CD14-positive monocyte (primary cell): ENCODE measurements around the gene RSRC1. TPM values are rescaled to one million over a fixed set of nuclear protein-coding genes. Genes with fewer than 3 reads are reported as not detected.

Experiments used
- DNase-seq, 3 donors: peaks; one replicate each; pipeline ENCODE4 v3.0.0-alpha.2; 2011 to 2022
- H2AFZ ChIP-seq: 2 replicates; pipeline ENCODE4 v1.6.0; 2012; ENCODE audit warnings: mild to moderate bottlenecking, low read depth, low read length, inconsistent platforms; ENCODE audit not compliant: insufficient read depth, poor library complexity, severe bottlenecking
- H3K27ac ChIP-seq, 2 donors: 1 replicate in 1 of 2; 2 replicates in 1 of 2; pipeline ENCODE4 v1.5.1; 2012 to 2013; ENCODE audit warnings: low read length in 2 of 2, control low read depth in 1 of 2, inconsistent platforms in 1 of 2, low read depth in 1 of 2, mild to moderate bottlenecking in 1 of 2
- H3K27me3 ChIP-seq, 2 donors: one replicate each; pipeline versions ENCODE4 v1.6.0 to v1.6.1; 2011 to 2013; ENCODE audit warnings: low read length in 2 of 2; ENCODE audit not compliant: control insufficient read depth in 2 of 2, insufficient read depth in 2 of 2
- H3K36me3 ChIP-seq, 2 donors: replicated peaks in 1 of 2; 1 replicate in 1 of 2; 2 replicates in 1 of 2; pipeline versions ENCODE4 v1.5.1 to v1.6.1; 2012 to 2013; ENCODE audit warnings: low read length in 2 of 2, control low read depth in 1 of 2, inconsistent platforms in 1 of 2, mild to moderate bottlenecking in 1 of 2; ENCODE audit not compliant: insufficient read depth in 2 of 2, control insufficient read depth in 1 of 2
- H3K4me1 ChIP-seq, 2 donors: 1 replicate in 1 of 2; 2 replicates in 1 of 2; pipeline versions ENCODE4 v1.5.1 to v1.6.1; 2012 to 2013; ENCODE audit warnings: low read length in 2 of 2, control low read depth in 1 of 2, inconsistent platforms in 1 of 2, mild to moderate bottlenecking in 1 of 2, moderate library complexity in 1 of 2; ENCODE audit not compliant: insufficient read depth in 2 of 2, control insufficient read depth in 1 of 2
- H3K4me2 ChIP-seq: replicated peaks from 2 replicates; pipeline ENCODE3; 2012; ENCODE audit warnings: low read length, moderate library complexity, mild to moderate bottlenecking; ENCODE audit not compliant: poor library complexity, severe bottlenecking; ENCODE audit errors: extremely low read depth
- H3K4me3 ChIP-seq, 3 experiments: fragments of 200-600 bp in 1 of 3; sonication (generic) in 1 of 3; replicated peaks in 1 of 3; 1 replicate in 2 of 3; 2 replicates in 1 of 3; pipeline ENCODE4 v1.5.1; 2011 to 2013; ENCODE audit warnings: low read length in 3 of 3, mild to moderate bottlenecking in 3 of 3, control low read depth in 2 of 3, low read depth in 2 of 3, inconsistent platforms in 1 of 3, moderate library complexity in 1 of 3
- H3K79me2 ChIP-seq: 2 replicates; pipeline ENCODE4 v1.6.0; 2012; ENCODE audit warnings: mild to moderate bottlenecking, control low read depth, inconsistent platforms, low read length, moderate library complexity; ENCODE audit not compliant: insufficient read depth
- H3K9ac ChIP-seq: 2 replicates; pipeline ENCODE4 v1.6.0; 2017; ENCODE audit warnings: low read length, mild to moderate bottlenecking; ENCODE audit not compliant: insufficient read depth, poor library complexity, severe bottlenecking
- H3K9me3 ChIP-seq, 2 donors: replicated peaks in 1 of 2; 1 replicate in 1 of 2; 2 replicates in 1 of 2; pipeline versions ENCODE4 v1.5.1 to v1.6.1; 2012 to 2013; ENCODE audit warnings: low read length in 2 of 2, control low read depth in 1 of 2; ENCODE audit not compliant: control insufficient read depth in 1 of 2, insufficient read depth in 1 of 2
- H4K20me1 ChIP-seq: 2 replicates; pipeline ENCODE4 v1.6.0; 2012; ENCODE audit warnings: mild to moderate bottlenecking, low read length, control low read depth, moderate library complexity; ENCODE audit not compliant: insufficient read depth
- H3K27ac Mint-ChIP-seq, 7 donors: one replicate each; pipeline ENCODE4 v1.8.0; 2020; ENCODE audit warnings: mild to moderate bottlenecking in 7 of 7, mixed read lengths in 7 of 7, moderate library complexity in 6 of 7, inconsistent platforms in 2 of 7
- H3K27me3 Mint-ChIP-seq, 3 donors: one replicate each; pipeline ENCODE4 v1.8.0; 2021 to 2022; ENCODE audit warnings: low read depth in 3 of 3, mild to moderate bottlenecking in 3 of 3, mixed read lengths in 3 of 3, moderate library complexity in 3 of 3, inconsistent platforms in 1 of 3
- H3K36me3 Mint-ChIP-seq, 2 donors: one replicate each; pipeline ENCODE4 v1.8.0; 2020; ENCODE audit warnings: mixed read lengths in 2 of 2, inconsistent platforms in 1 of 2, mild to moderate bottlenecking in 1 of 2
- H3K4me1 Mint-ChIP-seq: one replicate; pipeline ENCODE4 v1.8.0; 2020; ENCODE audit warnings: mild to moderate bottlenecking, mixed read lengths
- H3K4me3 Mint-ChIP-seq, 2 donors: one replicate each; pipeline ENCODE4 v1.8.0; 2020; ENCODE audit warnings: mild to moderate bottlenecking in 2 of 2, mixed read lengths in 2 of 2, moderate library complexity in 1 of 2
- H3K9me3 Mint-ChIP-seq, 7 donors: one replicate each; pipeline ENCODE4 v1.8.0; 2020 to 2022; ENCODE audit warnings: mixed read lengths in 7 of 7, mild to moderate bottlenecking in 6 of 7, moderate library complexity in 6 of 7, inconsistent platforms in 2 of 7
- CTCF ChIP-seq: fragments of 200-600 bp; IDR thresholded peaks from one replicate; pipeline ENCODE4 v1.8.0; 2022; ENCODE audit warnings: antibody characterized with exemption, mild to moderate bottlenecking
- WGBS: methylation state at CpG from one replicate; pipeline ENCODE4 v1.1.5; 2013; ENCODE audit warnings: missing lambda C conversion rate; ENCODE audit not compliant: insufficient coverage; 5-methylcytosine and 5-hydroxymethylcytosine counted together
- intact Hi-C, 2 donors: fragments of 100-400 bp; cut with micrococcal nuclease; formaldehyde crosslinking; loops; one replicate each; pipeline versions ENCODE4 v1.15.0 to v1.15.1; 2023
- polyA plus RNA-seq, 3 donors: library from polyadenylated mRNA; depleted of rRNA in 1 of 3; unstranded in 2 of 3; stranded (reverse) in 1 of 3; fragments of 300-500 nt in 2 of 3; fragments of >200 nt in 1 of 3; fragmentation: Illumina TruSeq in 2 of 3; gene quantifications; 1 replicate in 2 of 3; 2 replicates in 1 of 3; pipeline ENCODE4 v1.2.3, GENCODE V29; 2012 to 2021

Gene RSRC1
- polyA plus RNA-seq, 3 donors = 6.6 to 31.7 (median 15.1) TPM

GRCh38 chr3:158572766-158573060 is 462.8 kb downstream of the RSRC1 start:
- Histone ChIP-seq H3K9me3 (no peaks in the 10 kb centered on the region), H2AFZ (no peak overlapping the region), H3K4me1 (peaks cover 10 to 11% of the 10 kb centered on the region in 2 donors), H3K79me2 (no peaks in the 10 kb centered on the region), H3K4me3 (no peak overlapping the region), H3K9ac (no peak overlapping the region), H4K20me1 (no peaks in the 10 kb centered on the region), H3K27ac (no peak overlapping the region), H3K36me3 (no peaks in the 10 kb centered on the region), H3K4me2 (no peak overlapping the region), H3K27me3 (peaks cover 8 to 31% of the 10 kb centered on the region in 2 donors)
- Mint-ChIP-seq H3K27ac (no peak overlapping the region), H3K36me3 (no peaks in the 10 kb centered on the region), H3K4me1 (peaks cover 10% of the 10 kb centered on the region), H3K9me3 (peaks cover 8 to 17% (median 14%) of the 10 kb centered on the region in 7 donors), H3K27me3 (peaks cover 20 to 51% (median 28%) of the 10 kb centered on the region in 3 donors), H3K4me3 (no peak overlapping the region)
- no peak for DNase-seq
- intact Hi-C loops = no loop called here
- WGBS = 100% methylated on average over 2 of the region's 8 CpGs
- no peak for TF ChIP-seq CTCF

GRCh38 chr3:158573714-158574113 is 463.8 kb downstream of the RSRC1 start:
- Mint-ChIP-seq H3K4me3 (no peak overlapping the region), H3K27ac (no peak overlapping the region), H3K4me1 (peaks cover 10% of the 10 kb centered on the region), H3K36me3 (no peaks in the 10 kb centered on the region), H3K27me3 (peaks cover 20 to 48% (median 26%) of the 10 kb centered on the region in 3 donors), H3K9me3 (peaks cover 8 to 17% (median 14%) of the 10 kb centered on the region in 7 donors)
- H3K4me2 ChIP-seq = no peak overlapping the region
- no peak overlapping the region for H3K9ac ChIP-seq
- no CpG with 5 or more reads among the region's 7 CpGs for WGBS
- no peak for DNase-seq
- peaks cover 8 to 30% of the 10 kb centered on the region in 2 donors for H3K27me3 ChIP-seq
- H3K4me1 ChIP-seq = peaks cover 10 to 11% of the 10 kb centered on the region in 2 donors
- no peak overlapping the region for H3K4me3 ChIP-seq
- no peaks in the 10 kb centered on the region for H4K20me1 ChIP-seq
- intact Hi-C loops = no loop called here
- no peaks in the 10 kb centered on the region for H3K36me3 ChIP-seq
- H3K9me3 ChIP-seq = no peaks in the 10 kb centered on the region
- H3K27ac ChIP-seq = no peak overlapping the region
- no peaks in the 10 kb centered on the region for H3K79me2 ChIP-seq
- no peak for TF ChIP-seq CTCF
- no peak overlapping the region for H2AFZ ChIP-seq
